Esophagus squamous epithelium (tissue), 5 donors: ENCODE measurements around the gene TESK2. TPM values are rescaled to one million over a fixed set of nuclear protein-coding genes. Genes with fewer than 3 reads are reported as not detected.
"Not testable (repeated sequence)": the region's sequence is repeated elsewhere in the genome, so short reads cannot be mapped to it uniquely, and the experiment has no call there.

Source experiments
- DNase-seq: peaks from one replicate; lab custom pipeline; 2025; lab: John Stamatoyannopoulos, UW
- H3K27ac ChIP-seq, 4 donors: fragments of 200-600 bp; sonication (generic); one replicate each; pipeline ENCODE4 v1.5.1; 2016 to 2019; ENCODE audit warnings: mild to moderate bottlenecking in 1 of 4
- H3K27me3 ChIP-seq, 4 donors: fragments of 200-600 bp; sonication (generic); 1 replicate in 3 of 4; 2 replicates in 1 of 4; pipeline versions ENCODE4 v1.5.1 to v1.6.0; 2017 to 2021; ENCODE audit warnings: antibody characterized with exemption in 1 of 4
- H3K36me3 ChIP-seq, 3 donors: fragments of 200-600 bp; sonication (generic); one replicate each; pipeline ENCODE4 v1.5.1; 2016 to 2019
- H3K4me1 ChIP-seq, 3 donors: fragments of 200-600 bp; sonication (generic); one replicate each; pipeline ENCODE4 v1.5.1; 2017 to 2019
- H3K4me3 ChIP-seq, 4 donors: fragments of 200-600 bp; sonication (generic); 1 replicate in 3 of 4; 2 replicates in 1 of 4; pipeline ENCODE4 v1.5.1; 2016 to 2019; ENCODE audit warnings: mild to moderate bottlenecking in 2 of 4, moderate library complexity in 1 of 4
- H3K9me3 ChIP-seq, 3 donors: fragments of 200-600 bp; sonication (generic); one replicate each; pipeline ENCODE4 v1.5.1; 2016 to 2019
- CTCF ChIP-seq, 6 experiments: fragments of 450-650 bp in 4 of 6; fragments of 200-600 bp in 2 of 6; sonication (generic) in 2 of 6; IDR thresholded peaks; one replicate each; pipeline ENCODE4 v1.5.1; 2016 to 2019; ENCODE audit warnings: antibody characterized with exemption in 6 of 6, mild to moderate bottlenecking in 4 of 6, moderate library complexity in 4 of 6
- POLR2A ChIP-seq, 4 donors: fragments of 450-650 bp; IDR thresholded peaks; one replicate each; pipeline ENCODE4 v1.6.1; 2017; ENCODE audit warnings: antibody characterized with exemption in 4 of 4, mild to moderate bottlenecking in 4 of 4, moderate library complexity in 3 of 4
- WGBS, 2 donors: methylation state at CpG; one replicate each; pipeline ENCODE4 v1.1.5; 2018; 5-methylcytosine and 5-hydroxymethylcytosine counted together
- intact Hi-C: fragments of 100-400 bp; cut with DNase I; formaldehyde crosslinking; loops from one replicate; pipeline ENCODE4 v1.15.0; 2022
- total RNA-seq, 4 donors: library from RNA; depleted of rRNA; stranded (reverse); fragments of >200 nt; gene quantifications; one replicate each; pipeline ENCODE4 v1.1.0, GENCODE V29; 2016
- donor health status: DM: yes; HTN: yes; CAD: no.

TESK2 gene
- total RNA-seq, 4 donors from 2014 or later, result 4.2 to 8.4 (median 5.9) TPM

GRCh38 chr1:45478121-45478814, 12.7 kb downstream of the TESK2 start:
- Histone ChIP-seq H3K27me3 (no peaks in the 10 kb centered on the region), H3K4me1 (peaks cover 0 to 10% (median 0%) of the 10 kb centered on the region in 3 donors), H3K36me3 (no peaks in the 10 kb centered on the region), H3K4me3 (no peak overlapping the region), H3K27ac (no peak overlapping the region), H3K9me3 (no peaks in the 10 kb centered on the region)
- TF ChIP-seq CTCF (IDR thresholded peaks at IDR 0.05) (no peak), POLR2A (IDR thresholded peaks at IDR 0.05) (no peak)
- no peak for DNase-seq
- intact Hi-C loops, result no loop called here
- 44 to 60% methylated on average over 4 of the region's 4 CpGs for WGBS, 2 donors

GRCh38 chr1:45477646-45478045, 13.3 kb downstream of the TESK2 start:
- intact Hi-C loops, result no loop called here
- Histone ChIP-seq H3K36me3 (no peaks in the 10 kb centered on the region), H3K4me1 (peaks cover 0 to 10% (median 0%) of the 10 kb centered on the region in 3 donors), H3K27ac (no peak overlapping the region), H3K4me3 (no peak overlapping the region), H3K9me3 (no peaks in the 10 kb centered on the region), H3K27me3 (no peaks in the 10 kb centered on the region)
- WGBS, 2 donors, result 92 to 94% methylated on average over 3 of the region's 3 CpGs
- TF ChIP-seq POLR2A (IDR thresholded peaks at IDR 0.05) (no peak), CTCF (IDR thresholded peaks at IDR 0.05) (no peak)
- DNase-seq, result no peak

GRCh38 chr1:45474194-45474593, 16.8 kb downstream of the TESK2 start:
- H3K36me3 ChIP-seq, H3K27ac ChIP-seq, H3K27me3 ChIP-seq, DNase-seq, H3K9me3 ChIP-seq, H3K4me3 ChIP-seq, intact Hi-C loops, H3K4me1 ChIP-seq: not testable (repeated sequence)
- 88 to 98% methylated on average over 6 of the region's 6 CpGs for WGBS, 2 donors

GRCh38 chr1:45473302-45473701, 17.7 kb downstream of the TESK2 start:
- no peak for TF ChIP-seq POLR2A (IDR thresholded peaks at IDR 0.05)
- no peaks in the 10 kb centered on the region for H3K27me3 ChIP-seq
- H3K36me3 ChIP-seq, result no peaks in the 10 kb centered on the region
- H3K4me1 ChIP-seq, result no peaks in the 10 kb centered on the region
- no peak overlapping the region for H3K4me3 ChIP-seq
- no peak overlapping the region for H3K27ac ChIP-seq
- H3K9me3 ChIP-seq, result no peaks in the 10 kb centered on the region
- no peak for DNase-seq
- intact Hi-C loops, result no loop called here
- WGBS, 2 donors, result 70 to 73% methylated on average over 2 of the region's 2 CpGs

- DNase-seq, result no peak
- no peaks in the 10 kb centered on the region for H3K4me1 ChIP-seq
Observed at GRCh38 chr1:45470306-45470798, 20.6 kb downstream of the TESK2 start.

GRCh38 chr1:45467353-45467752, 23.6 kb downstream of the TESK2 start:
- H3K27me3 ChIP-seq, H3K9me3 ChIP-seq, H3K27ac ChIP-seq, H3K4me3 ChIP-seq, H3K36me3 ChIP-seq, intact Hi-C loops, H3K4me1 ChIP-seq, DNase-seq: not testable (repeated sequence)
- 67 to 87% methylated on average over 9 of the region's 9 CpGs for WGBS, 2 donors

More at GRCh38 chr1:45470306-45470798, 20.6 kb downstream of the TESK2 start:
- Histone ChIP-seq H3K9me3 (no peaks in the 10 kb centered on the region), H3K27me3 (no peaks in the 10 kb centered on the region), H3K36me3 (no peaks in the 10 kb centered on the region), H3K4me3 (no peak overlapping the region), H3K27ac (no peak overlapping the region)
- intact Hi-C loops, result no loop called here
- WGBS, 2 donors, result 21 to 48% methylated on average over 2 of the region's 2 CpGs
- no peak for TF ChIP-seq POLR2A (IDR thresholded peaks at IDR 0.05)
- no peak for TF ChIP-seq CTCF (IDR thresholded peaks at IDR 0.05)
